Mucosa of rectum (tissue), 2 donors: Measurements from ENCODE around the gene PSME2.
A peak's percentile ranks its signal among the peaks of the same experiment; 100 is the strongest.

Experiments
- H3K27ac ChIP-seq, 2 donors: one replicate each; pipeline ENCODE4 v1.7.0; 2013; ENCODE audit warnings: inconsistent platforms in 2 of 2, low read depth in 2 of 2, low read length in 2 of 2
- H3K27me3 ChIP-seq, 2 donors: one replicate each; pipeline ENCODE4 v1.7.0; 2013; ENCODE audit warnings: low read length in 2 of 2; ENCODE audit not compliant: control insufficient read depth in 2 of 2, insufficient read depth in 2 of 2
- H3K36me3 ChIP-seq, 2 donors: one replicate each; pipeline ENCODE4 v1.7.0; 2013; ENCODE audit warnings: low read length in 2 of 2; ENCODE audit not compliant: control insufficient read depth in 2 of 2, insufficient read depth in 2 of 2
- H3K4me1 ChIP-seq, 2 donors: one replicate each; pipeline ENCODE4 v1.7.0; 2013; ENCODE audit warnings: low read length in 2 of 2, mild to moderate bottlenecking in 1 of 2; ENCODE audit not compliant: control insufficient read depth in 2 of 2, insufficient read depth in 2 of 2
- H3K4me3 ChIP-seq, 2 donors: one replicate each; pipeline ENCODE4 v1.7.0; 2013; ENCODE audit warnings: low read length in 2 of 2
- H3K9ac ChIP-seq, 2 donors: one replicate each; pipeline ENCODE4 v1.7.0; 2013; ENCODE audit warnings: low read length in 2 of 2, low read depth in 1 of 2, mild to moderate bottlenecking in 1 of 2
- H3K9me3 ChIP-seq, 2 donors: one replicate each; pipeline ENCODE4 v1.7.0; 2013; ENCODE audit warnings: low read length in 2 of 2; ENCODE audit not compliant: control insufficient read depth in 2 of 2
- donor health status: healthy.
- donor health status: Normal muscosa, but diverticular disease.

PSME2 gene

DNA sequence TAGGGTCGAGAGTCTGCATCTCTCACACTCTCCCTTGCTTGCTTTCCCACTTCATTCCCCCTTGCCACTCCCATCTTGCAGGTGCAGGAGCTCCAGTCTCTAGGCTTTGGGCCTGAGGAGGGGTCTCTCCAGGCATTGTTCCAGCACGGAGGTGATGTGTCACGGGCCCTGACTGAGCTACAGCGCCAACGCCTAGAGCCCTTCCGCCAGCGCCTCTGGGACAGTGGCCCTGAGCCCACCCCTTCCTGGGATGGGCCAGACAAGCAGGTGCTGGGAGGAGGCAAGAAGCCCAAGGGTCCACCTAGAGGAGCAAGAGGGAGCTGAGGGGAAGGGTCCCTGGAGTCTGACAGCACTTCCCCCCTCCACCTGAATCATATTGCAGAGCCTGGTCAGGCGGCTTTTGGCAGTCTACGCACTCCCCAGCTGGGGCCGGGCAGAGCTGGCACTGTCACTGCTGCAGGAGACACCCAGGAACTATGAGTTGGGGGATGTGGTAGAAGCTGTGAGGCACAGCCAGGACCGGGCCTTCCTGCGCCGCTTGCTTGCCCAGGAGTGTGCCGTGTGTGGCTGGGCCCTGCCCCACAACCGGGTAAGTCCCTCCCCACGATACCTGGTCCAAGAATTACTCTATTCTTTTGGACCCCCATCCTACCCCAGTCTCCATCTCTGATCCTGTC, 5.1 kb upstream of the PSME2 start:
- peaks cover 10 to 13% of the 10 kb centered on the region in 2 donors for H3K4me1 ChIP-seq
- H3K9me3 ChIP-seq, result no peaks in the 10 kb centered on the region
- H3K36me3 ChIP-seq, result peaks cover 46 to 55% of the 10 kb centered on the region in 2 donors

DNA sequence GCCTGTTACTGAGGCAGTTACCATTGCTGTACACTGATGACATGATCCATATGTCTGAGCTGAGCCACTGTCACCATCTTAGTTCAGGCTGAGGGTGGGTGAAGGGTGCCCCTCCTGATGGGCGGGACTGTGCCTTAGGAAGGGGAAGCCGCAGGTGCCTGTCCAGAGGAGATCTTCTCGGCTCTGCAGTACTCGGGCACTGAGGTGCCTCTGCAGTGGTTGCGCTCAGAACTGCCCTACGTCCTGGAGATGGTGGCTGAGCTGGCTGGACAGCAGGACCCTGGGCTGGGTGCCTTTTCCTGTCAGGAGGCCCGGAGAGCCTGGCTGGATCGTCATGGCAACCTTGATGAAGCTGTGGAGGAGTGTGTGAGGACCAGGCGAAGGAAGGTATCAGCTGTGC, 4.6 kb upstream of the PSME2 start:
- H3K4me3 ChIP-seq, result no peak overlapping the region
- H3K4me1 ChIP-seq, result peaks cover 10 to 15% of the 10 kb centered on the region in 2 donors
- H3K9me3 ChIP-seq, result no peaks in the 10 kb centered on the region
- H3K9ac ChIP-seq, result no peak overlapping the region
- no peaks in the 10 kb centered on the region for H3K27me3 ChIP-seq
- peaks cover 45 to 52% of the 10 kb centered on the region in 2 donors for H3K36me3 ChIP-seq
- no peak overlapping the region for H3K27ac ChIP-seq

More for the DNA sequence above, 5.1 kb upstream of the PSME2 start:
- Histone ChIP-seq H3K27ac (no peak overlapping the region), H3K27me3 (no peaks in the 10 kb centered on the region), H3K4me3 (no peak overlapping the region), H3K9ac (no peak overlapping the region)

DNA sequence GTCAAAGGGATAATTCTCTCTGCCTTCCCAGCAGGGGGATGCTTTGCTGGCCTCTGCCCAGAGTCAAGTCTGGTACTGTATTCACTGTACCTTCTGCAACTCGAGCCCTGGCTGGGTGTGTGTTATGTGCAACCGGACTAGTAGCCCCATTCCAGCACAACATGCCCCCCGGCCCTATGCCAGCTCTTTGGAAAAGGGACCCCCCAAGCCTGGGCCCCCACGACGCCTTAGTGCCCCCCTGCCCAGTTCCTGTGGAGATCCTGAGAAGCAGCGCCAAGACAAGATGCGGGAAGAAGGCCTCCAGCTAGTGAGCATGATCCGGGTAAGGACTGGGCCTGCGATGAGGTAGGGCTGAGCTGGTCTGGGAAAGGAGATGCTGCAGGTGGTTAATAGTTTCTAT, 4.2 kb upstream of the PSME2 start:
- no peaks in the 10 kb centered on the region for H3K9me3 ChIP-seq
- no peak overlapping the region for H3K9ac ChIP-seq
- H3K4me1 ChIP-seq, result peaks cover 15 to 19% of the 10 kb centered on the region in 2 donors
- no peak overlapping the region for H3K27ac ChIP-seq
- peaks cover 42 to 48% of the 10 kb centered on the region in 2 donors for H3K36me3 ChIP-seq
- no peak overlapping the region for H3K4me3 ChIP-seq
- H3K27me3 ChIP-seq, result no peaks in the 10 kb centered on the region

DNA sequence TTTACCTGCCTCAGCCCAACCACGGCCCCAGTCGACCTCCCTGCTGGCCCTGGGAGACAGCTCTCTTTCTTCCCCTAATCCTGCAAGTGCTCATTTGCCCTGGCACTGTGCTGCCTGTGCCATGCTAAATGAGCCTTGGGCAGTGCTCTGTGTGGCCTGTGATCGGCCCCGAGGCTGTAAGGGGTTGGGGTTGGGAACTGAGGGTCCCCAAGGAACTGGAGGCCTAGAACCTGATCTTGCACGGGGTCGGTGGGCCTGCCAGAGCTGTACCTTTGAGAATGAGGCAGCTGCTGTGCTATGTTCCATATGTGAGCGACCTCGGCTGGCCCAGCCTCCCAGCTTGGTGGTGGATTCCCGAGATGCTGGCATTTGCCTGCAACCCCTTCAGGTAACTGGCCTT, 3.7 kb upstream of the PSME2 start:
- Histone ChIP-seq H3K9ac (no peak overlapping the region), H3K9me3 (no peaks in the 10 kb centered on the region), H3K4me3 (no peak overlapping the region), H3K27ac (no peak overlapping the region), H3K27me3 (no peaks in the 10 kb centered on the region), H3K4me1 (peaks cover 20 to 24% of the 10 kb centered on the region in 2 donors), H3K36me3 (peaks cover 37 to 43% of the 10 kb centered on the region in 2 donors)

DNA sequence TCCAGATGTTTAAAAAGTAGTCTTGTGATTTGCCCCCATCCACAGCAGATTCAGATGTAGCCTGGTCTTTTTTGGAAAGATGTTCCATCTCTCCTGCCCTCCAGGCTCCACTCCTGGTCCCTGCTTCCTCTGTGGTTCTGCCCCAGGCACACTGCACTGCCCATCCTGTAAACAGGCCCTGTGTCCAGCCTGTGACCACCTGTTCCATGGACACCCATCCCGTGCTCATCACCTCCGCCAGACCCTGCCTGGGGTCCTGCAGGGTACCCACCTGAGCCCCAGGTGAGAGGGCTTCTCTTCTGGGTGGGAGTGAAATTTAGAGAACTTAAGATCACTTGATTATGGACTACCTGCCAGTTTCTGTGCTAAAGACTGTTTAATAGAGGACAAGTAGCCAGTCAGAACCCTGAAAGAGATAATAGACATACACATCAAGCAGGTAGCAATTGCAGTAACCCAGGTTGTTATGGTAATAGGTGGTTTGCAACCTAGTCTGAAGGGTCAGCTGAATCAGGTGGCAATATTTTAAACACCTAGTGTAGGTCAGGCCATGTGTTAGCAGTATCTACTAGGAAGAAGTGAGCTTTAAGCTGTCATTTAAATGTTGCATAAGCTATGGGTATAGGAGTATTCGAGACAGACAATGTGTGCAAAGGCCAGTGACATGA, 3.0 kb upstream of the PSME2 start:
- H3K36me3 ChIP-seq, result peaks cover 31 to 40% of the 10 kb centered on the region in 2 donors

DNA sequence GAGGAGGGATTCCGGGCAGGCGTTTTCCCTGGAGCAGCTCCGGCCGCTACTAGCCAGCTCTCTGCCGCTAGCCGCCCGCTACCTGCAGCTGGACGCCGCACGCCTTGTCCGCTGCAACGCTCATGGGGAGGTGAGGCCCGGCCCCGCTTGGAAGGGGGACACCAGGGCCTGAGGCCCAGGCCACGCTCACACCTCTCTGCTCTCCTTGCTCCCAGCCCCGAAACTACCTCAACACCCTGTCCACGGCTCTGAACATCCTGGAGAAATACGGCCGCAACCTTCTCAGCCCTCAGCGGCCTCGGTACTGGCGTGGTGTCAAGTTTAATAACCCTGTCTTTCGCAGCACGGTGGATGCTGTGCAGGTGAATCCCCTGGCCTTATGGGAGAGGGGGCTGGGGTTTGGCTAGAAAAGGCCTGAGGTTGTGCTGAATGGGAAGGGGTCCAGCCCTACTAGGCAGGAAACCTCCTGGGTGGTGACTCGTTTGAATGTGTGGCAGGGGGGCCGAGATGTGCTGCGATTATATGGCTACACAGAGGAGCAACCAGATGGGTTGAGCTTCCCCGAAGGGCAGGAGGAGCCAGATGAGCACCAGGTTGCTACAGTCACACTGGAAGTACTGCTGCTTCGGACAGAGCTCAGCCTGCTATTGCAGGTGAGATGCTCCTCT, 1.5 kb upstream of the PSME2 start:
- H3K27me3 ChIP-seq, result no peaks in the 10 kb centered on the region
- H3K9ac ChIP-seq, result peak overlapping the region; percentile 82 to 87
- H3K4me1 ChIP-seq, result peaks cover 25 to 26% of the 10 kb centered on the region in 2 donors
- H3K9me3 ChIP-seq, result no peaks in the 10 kb centered on the region
- peak overlapping the region; percentile 80 to 97 for H3K27ac ChIP-seq
- H3K36me3 ChIP-seq, result peaks cover 44 to 52% of the 10 kb centered on the region in 2 donors
- H3K4me3 ChIP-seq, result peak overlapping the region; percentile 79 to 99

More for the DNA sequence above, 3.0 kb upstream of the PSME2 start:
- no peak overlapping the region for H3K27ac ChIP-seq
- H3K27me3 ChIP-seq, result no peaks in the 10 kb centered on the region
- H3K4me1 ChIP-seq, result peaks cover 20 to 26% of the 10 kb centered on the region in 2 donors
- H3K9me3 ChIP-seq, result no peaks in the 10 kb centered on the region
- H3K4me3 ChIP-seq, result no peak overlapping the region
- H3K9ac ChIP-seq, result no peak overlapping the region

DNA sequence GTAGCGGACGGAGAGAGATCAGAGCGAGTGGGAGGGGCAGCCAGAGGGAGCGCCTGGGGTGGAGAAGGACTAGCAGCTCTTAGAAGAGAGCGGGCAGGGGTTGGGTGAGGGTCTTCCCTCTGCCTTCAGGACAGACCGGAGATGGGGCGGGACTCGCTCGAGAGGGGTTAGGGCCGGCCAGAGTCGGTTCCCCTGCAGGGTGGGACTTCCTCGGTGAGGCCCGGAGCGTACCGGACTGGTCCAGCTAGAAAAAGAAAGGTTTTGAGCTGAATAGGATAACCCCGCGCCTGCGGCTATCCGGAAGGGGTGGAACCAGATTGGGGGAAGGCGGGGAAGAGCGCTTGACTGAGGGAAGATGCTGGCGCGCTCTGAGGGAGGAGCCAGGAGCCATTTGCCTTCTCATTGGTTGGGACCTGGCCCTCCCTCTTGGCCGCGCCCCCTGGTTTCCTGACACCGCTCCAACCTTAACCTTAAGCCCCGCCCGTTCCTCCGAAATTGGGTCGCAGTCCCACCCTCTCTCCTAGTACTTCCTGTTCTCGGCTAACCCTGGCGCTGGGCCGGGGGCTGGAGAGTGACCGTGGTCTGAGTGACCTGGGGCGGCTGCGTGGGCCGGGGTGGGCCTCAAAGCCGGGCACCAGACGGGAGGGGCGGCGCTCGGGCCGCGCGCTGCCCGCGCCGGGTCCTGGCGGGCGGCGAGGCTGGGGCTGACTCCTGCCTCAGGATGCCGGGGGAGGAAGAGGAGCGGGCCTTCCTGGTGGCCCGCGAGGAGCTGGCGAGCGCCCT, 759 bp upstream of the PSME2 start, which contains the start of gene RNF31:
TSS of gene RNF31 (plus strand) at position 521 of the 783 bp plus-strand sequence. CDS start at position 722, 201 bp downstream.
- Histone ChIP-seq H3K27ac (peak within 1 kb of the TSS; percentile 94 to 97), H3K4me3 (peak within 1 kb of the TSS; percentile 79 to 99), H3K4me1 (peaks cover 28 to 30% of the 10 kb centered on the region in 2 donors), H3K27me3 (no peaks in the 10 kb centered on the region), H3K36me3 (peaks cover 44 to 47% of the 10 kb centered on the region in 2 donors), H3K9me3 (no peaks in the 10 kb centered on the region), H3K9ac (peak within 1 kb of the TSS; percentile 82 to 93)

DNA sequence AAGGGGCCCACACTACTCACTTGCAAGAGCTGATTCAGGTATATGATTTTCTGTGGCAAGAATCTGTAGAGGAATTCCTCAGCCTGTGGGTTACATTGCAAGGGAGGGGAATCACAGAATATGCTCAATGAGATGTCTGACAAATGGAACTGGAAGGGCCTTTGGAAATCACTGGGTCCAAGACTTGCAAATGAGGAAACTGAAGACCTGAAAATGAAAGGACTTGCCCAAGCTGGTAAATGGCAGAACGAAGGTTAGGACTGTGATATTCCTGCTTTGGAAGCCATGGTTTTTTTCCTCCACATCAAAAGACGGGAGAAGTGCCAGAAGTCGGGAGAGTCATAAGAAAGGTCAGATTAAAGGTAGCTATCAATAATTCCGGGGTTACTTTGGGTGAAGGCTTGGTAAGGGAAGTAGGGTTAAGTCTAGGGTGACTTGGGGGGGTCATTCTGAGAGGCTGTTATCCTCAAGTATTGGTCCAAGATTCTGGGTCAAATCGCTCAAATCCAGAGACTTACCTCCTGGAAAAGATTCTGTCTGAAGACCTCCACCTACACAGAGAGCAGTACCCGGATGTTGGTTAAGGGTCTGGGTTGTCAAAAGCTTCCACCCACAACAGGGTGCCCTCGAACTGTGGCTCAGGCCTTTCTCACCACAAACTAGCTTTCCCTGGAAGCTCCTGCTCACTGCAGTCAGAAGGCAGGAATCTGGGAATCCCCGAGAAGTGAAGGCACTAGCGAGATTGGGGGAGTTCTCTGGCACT, 539 bp downstream of the PSME2 start:
- Histone ChIP-seq H3K27ac (peak overlapping the region; percentile 94 to 97), H3K9ac (peak overlapping the region; percentile 68 to 93), H3K9me3 (no peaks in the 10 kb centered on the region), H3K36me3 (peaks cover 32 to 37% of the 10 kb centered on the region in 2 donors), H3K4me3 (peak overlapping the region; percentile 79 to 99), H3K27me3 (no peaks in the 10 kb centered on the region), H3K4me1 (peaks cover 34 to 35% of the 10 kb centered on the region in 2 donors)

DNA sequence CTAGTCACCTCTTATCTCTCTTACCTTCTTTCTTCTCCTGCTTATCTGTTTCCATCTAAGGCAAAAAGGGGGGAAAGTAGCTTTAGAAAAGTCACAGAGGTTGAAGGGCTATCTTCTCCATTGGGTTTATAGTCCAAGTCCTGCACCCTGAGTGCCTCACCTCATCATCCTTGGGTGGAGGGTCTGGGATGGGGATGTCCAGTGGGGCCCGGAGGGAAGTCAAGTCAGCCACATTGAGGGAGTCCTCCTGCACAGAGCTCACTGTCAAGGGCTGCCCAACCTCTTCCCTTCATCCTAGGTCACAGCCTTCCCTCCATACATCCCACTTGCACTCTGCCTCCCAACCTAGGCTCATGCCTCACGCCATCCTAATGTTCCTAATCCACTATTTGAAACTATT, 1.2 kb downstream of the PSME2 start:
- Histone ChIP-seq H3K27ac (peak overlapping the region in 1 of 2 donors; percentile 97), H3K36me3 (peaks cover 25 to 30% of the 10 kb centered on the region in 2 donors), H3K4me1 (peaks cover 35 to 38% of the 10 kb centered on the region in 2 donors), H3K4me3 (peak overlapping the region; percentile 79 to 99), H3K27me3 (no peaks in the 10 kb centered on the region), H3K9me3 (no peaks in the 10 kb centered on the region), H3K9ac (peak overlapping the region; percentile 68 to 93)
